GM21515 (cell line): ENCODE measurements around the gene WDTC1.

Experiments
- ATAC-seq: cut with Tn5 transposase; IDR thresholded peaks from one replicate; pipeline ENCODE4 v1.9.1; 2021; ENCODE audit not compliant: unreplicated experiment

The WDTC1 gene

GRCh38 chr1:27301052-27301422, 66.6 kb downstream of the WDTC1 start:
- no peak for ATAC-seq

GRCh38 chr1:27301582-27302199, 67.3 kb downstream of the WDTC1 start:
- no peak for ATAC-seq

GRCh38 chr1:27302612-27303011, 68.2 kb downstream of the WDTC1 start:
- ATAC-seq = no peak

GRCh38 chr1:27303509-27303908, 69.1 kb downstream of the WDTC1 start:
- ATAC-seq = no peak

- no peak for ATAC-seq
These were observed 71.6 kb downstream of the WDTC1 start for GRCh38 chr1:27306071-27306470.

GRCh38 chr1:27306892-27307761, 72.7 kb downstream of the WDTC1 start:
- no peak for ATAC-seq

- ATAC-seq = no peak
These were observed 73.6 kb downstream of the WDTC1 start for GRCh38 chr1:27307874-27308598.

GRCh38 chr1:27314169-27314568, 79.7 kb downstream of the WDTC1 start:
- ATAC-seq = no peak

- no peak for ATAC-seq
These were observed 80.3 kb downstream of the WDTC1 start for GRCh38 chr1:27314737-27315136.

- ATAC-seq = no peak
These were observed 82.4 kb downstream of the WDTC1 start for GRCh38 chr1:27316860-27317259.

- ATAC-seq = no peak
These were observed 83.7 kb downstream of the WDTC1 start for GRCh38 chr1:27318136-27318535.

GRCh38 chr1:27318596-27318995, 84.2 kb downstream of the WDTC1 start:
- no peak for ATAC-seq

GRCh38 chr1:27321813-27322568, 87.6 kb downstream of the WDTC1 start, which contains the start of gene TMEM222:
Gene TMEM222 (plus strand): TSS chr1:27322163. CDS start chr1:27322198, 35 bp downstream.
- ATAC-seq = peak; percentile 84

GRCh38 chr1:27322569-27323240, 88.3 kb downstream of the WDTC1 start:
- ATAC-seq = no peak

GRCh38 chr1:27325286-27325685, 90.9 kb downstream of the WDTC1 start:
- ATAC-seq = no peak

- no peak for ATAC-seq
These were observed 93.5 kb downstream of the WDTC1 start for GRCh38 chr1:27327964-27328363.

GRCh38 chr1:27330786-27331185, 96.4 kb downstream of the WDTC1 start:
- ATAC-seq = no peak

- ATAC-seq = no peak
These were observed 97.0 kb downstream of the WDTC1 start for GRCh38 chr1:27331426-27331825.

GRCh38 chr1:27331922-27332321, 97.5 kb downstream of the WDTC1 start:
- ATAC-seq = no peak

- ATAC-seq = no peak
These were observed 98.3 kb downstream of the WDTC1 start for GRCh38 chr1:27332536-27333281.
